Activated CD4-positive, alpha-beta T cell treated with anti-CD3 and anti-CD28 coated beads, Interleukin-2, amount 50 U/mL, for 24 hours (primary cell): ENCODE results near the gene MRPL40.

ENCODE experiments used
- DNase-seq, 2 donors: peaks; one replicate each; pipeline ENCODE4 v3.0.0-alpha.2; 2020; ENCODE audit warnings: low read depth in 1 of 2, low spot score in 1 of 2

Gene MRPL40

DNA sequence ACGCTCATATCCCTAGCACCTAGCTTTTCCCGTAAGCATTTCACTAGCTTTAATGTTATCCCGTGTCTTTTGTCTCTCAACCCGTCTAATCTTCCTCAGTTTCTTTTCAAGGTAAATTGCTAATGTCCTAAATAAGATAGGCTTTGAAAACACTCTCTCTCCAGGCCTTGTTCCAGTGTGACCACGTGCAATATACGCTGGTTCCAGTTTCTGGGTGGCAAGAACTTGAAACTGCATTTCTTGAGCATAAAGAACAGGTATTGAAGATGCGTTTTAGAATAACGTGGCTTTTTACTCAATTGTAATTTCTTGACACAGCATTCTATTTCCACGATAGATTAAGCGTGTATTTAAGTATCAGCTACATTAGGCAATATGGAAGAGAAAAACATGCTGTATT, 48.4 kb downstream of the MRPL40 start:
- no peak for DNase-seq

DNA sequence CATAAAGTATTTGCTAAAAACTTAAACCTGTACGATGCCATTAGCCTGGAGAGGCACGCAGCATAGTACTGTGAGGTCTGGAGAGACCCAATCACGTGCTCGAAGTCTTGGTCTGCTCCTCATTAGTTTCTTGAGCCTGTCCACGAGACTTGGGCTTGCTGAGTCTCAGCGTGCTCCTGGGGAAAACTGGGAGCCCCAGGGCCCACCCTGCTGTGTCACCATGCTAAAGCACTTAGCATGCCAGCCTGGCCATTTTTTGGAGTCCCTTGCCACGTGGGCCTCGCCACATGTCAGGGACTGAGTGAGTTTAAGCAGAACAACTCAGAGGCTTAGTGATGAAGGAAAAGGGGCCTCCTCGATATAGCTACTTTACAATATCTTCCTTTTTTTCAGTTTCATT, 50.0 kb downstream of the MRPL40 start:
- DNase-seq = no peak

DNA sequence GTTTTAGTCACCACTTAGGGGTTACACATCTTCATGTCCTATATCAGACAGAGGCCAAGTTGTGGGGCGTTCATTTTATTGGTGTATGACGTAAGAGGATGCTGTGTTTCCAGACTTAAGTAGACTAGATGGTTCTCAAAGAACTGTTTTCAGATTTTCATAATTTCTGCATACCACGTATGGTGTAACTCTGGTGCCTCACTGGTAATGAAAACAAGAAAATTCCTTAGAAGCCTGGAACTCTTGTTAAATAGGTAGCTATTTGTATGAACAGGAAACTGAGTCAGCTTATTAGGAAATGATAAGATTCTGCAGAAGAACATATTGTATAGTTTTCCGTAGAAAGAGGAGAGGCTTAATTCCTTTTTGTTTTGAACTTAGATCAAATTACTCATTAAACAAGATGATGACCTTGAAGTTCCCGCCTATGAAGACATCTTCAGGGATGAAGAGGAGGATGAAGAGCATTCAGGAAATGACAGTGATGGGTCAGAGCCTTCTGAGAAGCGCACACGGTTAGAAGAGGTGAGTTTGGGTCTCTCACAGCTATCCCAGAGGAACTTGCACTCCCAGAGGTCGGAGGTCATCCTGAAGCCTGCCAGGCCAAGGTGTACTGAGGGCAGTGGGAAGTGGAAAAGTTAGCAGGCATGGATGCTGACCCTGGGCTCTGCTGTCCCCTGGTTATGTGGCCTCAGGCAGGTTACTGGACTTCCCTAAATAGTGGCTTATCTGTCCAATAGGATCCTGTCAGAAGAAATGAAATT, 51.3 kb downstream of the MRPL40 start:
- DNase-seq = no peak
